Suprapubic skin (tissue), 3 donors: ENCODE data around the gene PLCD1.

ENCODE experiments used
- POLR2AphosphoS5 ChIP-seq, 3 donors: sonication (generic); formaldehyde crosslinking; IDR thresholded peaks; one replicate each; pipeline ENCODE4 v1.6.1; 2017; ENCODE audit warnings: antibody characterized with exemption in 3 of 3
- TF ChIP-seq, protein P1 (sequence below), 2 donors: fragments of 200-600 bp in 1 of 2; fragments of 450-650 bp in 1 of 2; sonication (generic) in 1 of 2; IDR thresholded peaks; one replicate each; pipeline ENCODE4 v1.5.1; 2016 to 2019; ENCODE audit warnings: antibody characterized with exemption in 2 of 2, mild to moderate bottlenecking in 1 of 2, moderate library complexity in 1 of 2

GRCh38 chr3:37999836-38000235 is 29.6 kb downstream of the PLCD1 start:
- no peak for TF ChIP-seq POLR2AphosphoS5 (IDR thresholded peaks at IDR 0.05)
- TF ChIP-seq, protein P1, sequence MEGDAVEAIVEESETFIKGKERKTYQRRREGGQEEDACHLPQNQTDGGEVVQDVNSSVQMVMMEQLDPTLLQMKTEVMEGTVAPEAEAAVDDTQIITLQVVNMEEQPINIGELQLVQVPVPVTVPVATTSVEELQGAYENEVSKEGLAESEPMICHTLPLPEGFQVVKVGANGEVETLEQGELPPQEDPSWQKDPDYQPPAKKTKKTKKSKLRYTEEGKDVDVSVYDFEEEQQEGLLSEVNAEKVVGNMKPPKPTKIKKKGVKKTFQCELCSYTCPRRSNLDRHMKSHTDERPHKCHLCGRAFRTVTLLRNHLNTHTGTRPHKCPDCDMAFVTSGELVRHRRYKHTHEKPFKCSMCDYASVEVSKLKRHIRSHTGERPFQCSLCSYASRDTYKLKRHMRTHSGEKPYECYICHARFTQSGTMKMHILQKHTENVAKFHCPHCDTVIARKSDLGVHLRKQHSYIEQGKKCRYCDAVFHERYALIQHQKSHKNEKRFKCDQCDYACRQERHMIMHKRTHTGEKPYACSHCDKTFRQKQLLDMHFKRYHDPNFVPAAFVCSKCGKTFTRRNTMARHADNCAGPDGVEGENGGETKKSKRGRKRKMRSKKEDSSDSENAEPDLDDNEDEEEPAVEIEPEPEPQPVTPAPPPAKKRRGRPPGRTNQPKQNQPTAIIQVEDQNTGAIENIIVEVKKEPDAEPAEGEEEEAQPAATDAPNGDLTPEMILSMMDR (IDR thresholded peaks at IDR 0.05) = no peak
